Lung (tissue), 12 donors: Measurements from ENCODE around the gene NEO1. TPM values are rescaled to one million over a fixed set of nuclear protein-coding genes. Genes with fewer than 3 reads are reported as not detected.
A peak's percentile ranks its signal among the peaks of the same experiment; 100 is the strongest.

ENCODE experiments used
- ATAC-seq: fragments of 200-7000 bp; cut with Tn5 transposase; one replicate; pipeline ENCODE4 v1.9.1; 2020; ENCODE audit warnings: moderate number of reproducible peaks; ENCODE audit not compliant: insufficient read depth, low FRiP score
- DNase-seq, 3 donors: peaks; one replicate each; pipeline ENCODE4 v3.0.0-alpha.2; 2013 to 2017
- H3K27ac ChIP-seq, 2 donors: one replicate each; pipeline ENCODE4 v1.5.1; 2013; ENCODE audit warnings: mild to moderate bottlenecking in 2 of 2, moderate library complexity in 2 of 2, control low read depth in 1 of 2, inconsistent platforms in 1 of 2, low read depth in 1 of 2, low read length in 1 of 2
- H3K27me3 ChIP-seq, 3 donors: one replicate each; pipeline ENCODE4 v1.5.1; 2013; ENCODE audit warnings: low read length in 2 of 3; ENCODE audit not compliant: control insufficient read depth in 3 of 3, insufficient read depth in 3 of 3
- H3K36me3 ChIP-seq, 4 donors: one replicate each; pipeline ENCODE4 v1.5.1; 2013; ENCODE audit warnings: low read length in 4 of 4, mild to moderate bottlenecking in 1 of 4, moderate library complexity in 1 of 4; ENCODE audit not compliant: control insufficient read depth in 4 of 4, insufficient read depth in 4 of 4
- H3K4me1 ChIP-seq, 5 donors: one replicate each; pipeline ENCODE4 v1.5.1; 2013; ENCODE audit warnings: low read length in 5 of 5, mild to moderate bottlenecking in 2 of 5, moderate library complexity in 1 of 5; ENCODE audit not compliant: control insufficient read depth in 5 of 5, insufficient read depth in 5 of 5
- H3K4me3 ChIP-seq: one replicate; pipeline ENCODE4 v1.5.1; 2013; ENCODE audit warnings: mild to moderate bottlenecking, control low read depth, moderate library complexity
- H3K9ac ChIP-seq, 2 donors: one replicate each; pipeline ENCODE4 v1.5.1; 2013; ENCODE audit warnings: low read length in 2 of 2, control low read depth in 1 of 2; ENCODE audit not compliant: insufficient read depth in 1 of 2
- H3K9me3 ChIP-seq, 4 donors: one replicate each; pipeline ENCODE4 v1.5.1; 2013; ENCODE audit warnings: low read length in 3 of 4, mild to moderate bottlenecking in 1 of 4, moderate library complexity in 1 of 4; ENCODE audit not compliant: control insufficient read depth in 4 of 4, insufficient read depth in 3 of 4
- CTCF ChIP-seq: IDR thresholded peaks from 2 replicates; pipeline ENCODE4 v1.5.1; 2012; ENCODE audit warnings: mild to moderate bottlenecking; ENCODE audit errors: control extremely low read depth, extremely low read depth
- WGBS, 2 donors: extraction: QIAGEN DNeasy Blood & Tissue Kit; methylation state at CpG; one replicate each; pipeline ENCODE4 v1.1.7; 2013; 5-methylcytosine and 5-hydroxymethylcytosine counted together
- polyA plus RNA-seq, 2 donors: library from polyadenylated mRNA; stranded (reverse); fragments of 200-250 nt; gene quantifications; one replicate each; pipeline ENCODE4 v1.2.1, GENCODE V29; 2013
- total RNA-seq, 2 donors: library from RNA; depleted of rRNA in 1 of 2; stranded (reverse); fragments of >200 nt in 1 of 2; gene quantifications; one replicate each; pipeline ENCODE4 v1.2.1, GENCODE V29; 2014 to 2021
- donor health status: control.
- donor health status: control.
- donor health status: Bipolar disorder and iron deficiency.
- donor health status: healthy.
- donor health status: DM: yes; HTN: yes; CAD: no.

The NEO1 gene
- total and polyA plus RNA-seq, 4 donors: 6.9 to 70.8 (median 16.5) TPM

GRCh38 chr15:73320619-73321180 is 268.4 kb downstream of the NEO1 start:
- 98 to 100% methylated on average over 3 of the region's 3 CpGs for WGBS, 2 donors
- Histone ChIP-seq H3K9ac (no peak overlapping the region), H3K4me3 (no peak overlapping the region), H3K36me3 (no peaks in the 10 kb centered on the region), H3K27ac (no peak overlapping the region), H3K4me1 (no peaks in the 10 kb centered on the region), H3K9me3 (peaks cover 0 to 10% (median 0%) of the 10 kb centered on the region in 4 donors), H3K27me3 (peaks cover 0 to 8% (median 0%) of the 10 kb centered on the region in 3 donors)
- no peak for TF ChIP-seq CTCF
- peak in 1 of 3 donors; percentile 1 for DNase-seq
- no peak for ATAC-seq

- H3K27me3 ChIP-seq: peaks cover 0 to 8% (median 0%) of the 10 kb centered on the region in 3 donors
- 85 to 89% methylated on average over 17 of the region's 17 CpGs for WGBS, 2 donors
Observed at GRCh38 chr15:73321496-73322450, 269.5 kb downstream of the NEO1 start.

GRCh38 chr15:73322665-73323373 is 270.6 kb downstream of the NEO1 start:
- H3K27me3 ChIP-seq: peaks cover 0 to 6% (median 0%) of the 10 kb centered on the region in 3 donors
- WGBS, 2 donors: 86 to 87% methylated on average over 33 to 38 of the region's 38 CpGs

More at GRCh38 chr15:73321496-73322450, 269.5 kb downstream of the NEO1 start:
- H3K4me1 ChIP-seq: no peaks in the 10 kb centered on the region
- no peak overlapping the region for H3K27ac ChIP-seq
- no peaks in the 10 kb centered on the region for H3K36me3 ChIP-seq
- no peak overlapping the region for H3K4me3 ChIP-seq
- H3K9ac ChIP-seq: no peak overlapping the region
- peaks cover 0 to 10% (median 0%) of the 10 kb centered on the region in 4 donors for H3K9me3 ChIP-seq
- no peak for TF ChIP-seq CTCF
- no peak for ATAC-seq
- DNase-seq: peak in 1 of 3 donors; percentile 11

More at GRCh38 chr15:73322665-73323373, 270.6 kb downstream of the NEO1 start:
- peak in 1 of 3 donors; percentile 6 for DNase-seq
- no peak for TF ChIP-seq CTCF
- H3K4me3 ChIP-seq: no peak overlapping the region
- no peak for ATAC-seq
- H3K36me3 ChIP-seq: no peaks in the 10 kb centered on the region
- H3K4me1 ChIP-seq: no peaks in the 10 kb centered on the region
- no peak overlapping the region for H3K9ac ChIP-seq
- no peak overlapping the region for H3K27ac ChIP-seq
- H3K9me3 ChIP-seq: peaks cover 0 to 10% (median 0%) of the 10 kb centered on the region in 4 donors
